OCI-LY3 (cell line): ENCODE results near the gene CLEC18A.
"Not testable (repeated sequence)": the region's sequence is repeated elsewhere in the genome, so short reads cannot be mapped to it uniquely, and the experiment has no call there.

Experiments
- H2AFZ ChIP-seq: fragments of 200-600, 300-600 bp; shearing (Covaris generic); 2 replicates; pipeline ENCODE4 v1.6.0; 2014; ENCODE audit warnings: antibody characterized with exemption, low read depth, low read length
- H3K27ac ChIP-seq: fragments of 200-600, 300-600 bp; sonication (generic); 2 replicates; pipeline ENCODE4 v1.5.1; 2014; ENCODE audit warnings: mild to moderate bottlenecking, low read length, moderate library complexity, mixed read lengths
- H3K27me3 ChIP-seq: fragments of 200-600, 300-600 bp; sonication (generic); 2 replicates; pipeline ENCODE4 v1.6.1; 2014; ENCODE audit warnings: low read depth, low read length, mixed read lengths
- H3K36me3 ChIP-seq: fragments of 200-600, 300-600 bp; sonication (generic); replicated peaks from 2 replicates; pipeline ENCODE3; 2014; ENCODE audit warnings: low read depth, low read length, mixed read lengths
- H3K4me1 ChIP-seq: fragments of 300-600, 200-600 bp; sonication (generic); 2 replicates; pipeline ENCODE4 v1.6.1; 2014; ENCODE audit warnings: low read length, mixed read lengths
- H3K4me2 ChIP-seq: fragments of 200-600, 300-600 bp; sonication (generic); 2 replicates; pipeline ENCODE4 v1.6.1; 2014; ENCODE audit warnings: low read length, mixed read lengths
- H3K4me3 ChIP-seq: fragments of 300-600, 200-600 bp; sonication (generic); 2 replicates; pipeline ENCODE4 v1.5.1; 2014; ENCODE audit warnings: antibody characterized with exemption, mild to moderate bottlenecking, low read length, moderate library complexity
- H3K79me2 ChIP-seq: fragments of 300-600, 200-600 bp; shearing (Covaris generic); 2 replicates; pipeline ENCODE4 v1.6.1; 2014; ENCODE audit warnings: mild to moderate bottlenecking, low read length, mixed read lengths
- H3K9ac ChIP-seq: fragments of 300-600, 200-600 bp; shearing (Covaris generic); 2 replicates; pipeline ENCODE4 v1.6.0; 2014; ENCODE audit warnings: mild to moderate bottlenecking, low read length, moderate library complexity
- H3K9me3 ChIP-seq: fragments of 200-600, 300-600 bp; shearing (Covaris generic); 2 replicates; pipeline ENCODE4 v1.6.1; 2014; ENCODE audit warnings: low read length, mixed read lengths; ENCODE audit not compliant: insufficient read depth
- H4K20me1 ChIP-seq: fragments of 200-600, 300-600 bp; sonication (generic); 2 replicates; pipeline ENCODE4 v1.6.1; 2016; ENCODE audit warnings: low read length, mixed read lengths; ENCODE audit not compliant: insufficient read depth
- EZH2phosphoT487 ChIP-seq: fragments of 200-600 bp; shearing (Covaris generic); IDR thresholded peaks from 2 replicates; pipeline ENCODE4 v1.6.1; 2018; ENCODE audit warnings: antibody characterized with exemption, mixed run types, low read depth
- TF ChIP-seq, protein P1 (sequence below): fragments of 200-600, 300-600 bp; sonication (generic); IDR thresholded peaks from 2 replicates; pipeline ENCODE4 v1.5.1; 2014; ENCODE audit warnings: antibody characterized with exemption, low read length, low read depth

CLEC18A gene

DNA sequence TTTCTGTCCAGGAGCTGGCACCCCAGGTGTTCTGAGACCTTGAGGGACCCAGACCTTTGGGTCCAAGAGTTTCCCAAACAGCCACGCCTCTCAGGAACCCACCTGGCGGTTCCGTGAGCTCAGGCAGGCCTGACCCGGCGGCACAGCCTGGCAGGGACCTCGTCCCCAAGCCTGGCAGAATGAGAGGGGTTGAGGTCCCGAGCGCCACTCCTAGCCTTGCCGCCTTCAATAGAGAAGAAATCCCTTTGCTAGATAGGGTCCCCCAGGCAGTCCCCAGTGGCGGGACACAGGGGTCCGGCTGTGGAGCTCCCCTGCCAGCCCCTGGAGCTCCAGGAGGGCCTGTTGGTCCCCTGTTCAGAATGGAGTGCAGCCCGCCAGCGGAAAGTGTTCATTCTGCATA is 10.5 kb upstream of the CLEC18A start:
- TF ChIP-seq, protein P1, sequence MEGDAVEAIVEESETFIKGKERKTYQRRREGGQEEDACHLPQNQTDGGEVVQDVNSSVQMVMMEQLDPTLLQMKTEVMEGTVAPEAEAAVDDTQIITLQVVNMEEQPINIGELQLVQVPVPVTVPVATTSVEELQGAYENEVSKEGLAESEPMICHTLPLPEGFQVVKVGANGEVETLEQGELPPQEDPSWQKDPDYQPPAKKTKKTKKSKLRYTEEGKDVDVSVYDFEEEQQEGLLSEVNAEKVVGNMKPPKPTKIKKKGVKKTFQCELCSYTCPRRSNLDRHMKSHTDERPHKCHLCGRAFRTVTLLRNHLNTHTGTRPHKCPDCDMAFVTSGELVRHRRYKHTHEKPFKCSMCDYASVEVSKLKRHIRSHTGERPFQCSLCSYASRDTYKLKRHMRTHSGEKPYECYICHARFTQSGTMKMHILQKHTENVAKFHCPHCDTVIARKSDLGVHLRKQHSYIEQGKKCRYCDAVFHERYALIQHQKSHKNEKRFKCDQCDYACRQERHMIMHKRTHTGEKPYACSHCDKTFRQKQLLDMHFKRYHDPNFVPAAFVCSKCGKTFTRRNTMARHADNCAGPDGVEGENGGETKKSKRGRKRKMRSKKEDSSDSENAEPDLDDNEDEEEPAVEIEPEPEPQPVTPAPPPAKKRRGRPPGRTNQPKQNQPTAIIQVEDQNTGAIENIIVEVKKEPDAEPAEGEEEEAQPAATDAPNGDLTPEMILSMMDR, result no peak
- TF ChIP-seq EZH2phosphoT487, result no peak
- Histone ChIP-seq H3K4me2 (no peak overlapping the region), H3K9me3 (no peaks in the 10 kb centered on the region), H3K9ac (no peak overlapping the region), H4K20me1 (no peaks in the 10 kb centered on the region), H3K27me3 (no peaks in the 10 kb centered on the region), H3K27ac (no peak overlapping the region), H3K79me2 (no peaks in the 10 kb centered on the region), H3K36me3 (peaks cover 4% of the 10 kb centered on the region), H3K4me1 (no peaks in the 10 kb centered on the region), H2AFZ (no peak overlapping the region), H3K4me3 (no peak overlapping the region)

DNA sequence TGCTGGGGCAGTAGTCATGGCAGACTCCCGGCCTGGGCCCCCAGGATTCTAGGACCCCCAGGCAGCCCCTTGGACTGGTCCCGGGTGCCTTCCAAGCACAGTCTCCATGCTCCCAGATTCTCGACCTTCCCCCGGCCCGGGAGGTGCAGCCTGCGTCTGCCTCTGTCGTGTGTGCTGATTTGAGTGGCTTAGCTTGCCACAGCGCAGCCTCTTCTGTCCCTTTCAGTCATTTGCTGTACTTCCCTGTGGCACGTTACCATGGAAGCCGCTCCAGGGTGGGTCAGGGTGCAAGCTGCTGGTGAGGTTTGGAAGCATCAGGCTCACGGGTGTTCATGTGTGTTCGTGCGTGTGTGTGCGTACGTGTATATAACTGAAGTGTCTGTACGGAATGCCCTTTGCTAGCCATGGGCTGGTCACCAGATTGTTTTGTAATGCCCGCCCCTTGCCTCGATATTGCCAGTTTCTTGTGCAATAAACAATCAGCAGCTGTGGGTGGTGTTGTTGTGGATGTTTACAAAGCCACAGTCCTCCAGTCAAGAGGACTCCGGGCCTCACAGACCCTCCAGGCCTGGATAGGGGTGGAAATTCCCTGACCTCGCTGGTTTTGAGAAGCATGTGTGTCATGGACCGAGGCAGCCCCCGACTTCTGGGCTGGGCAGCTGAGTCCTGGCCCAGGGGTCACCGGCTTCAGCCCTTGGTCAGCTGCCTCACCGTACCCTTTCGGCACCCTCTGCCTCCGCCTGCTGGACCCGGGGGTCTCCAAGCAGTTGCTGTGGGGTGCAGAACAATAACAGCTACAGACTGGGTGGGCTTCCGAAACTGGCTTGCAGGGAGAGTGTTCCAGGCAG is 9.7 kb upstream of the CLEC18A start:
- no peak overlapping the region for H3K27ac ChIP-seq
- no peaks in the 10 kb centered on the region for H3K27me3 ChIP-seq
- no peak overlapping the region for H3K4me3 ChIP-seq
- no peak overlapping the region for H2AFZ ChIP-seq
- TF ChIP-seq EZH2phosphoT487, result no peak
- TF ChIP-seq, protein P1, result no peak
- no peaks in the 10 kb centered on the region for H3K9me3 ChIP-seq
- peaks cover 4% of the 10 kb centered on the region for H3K36me3 ChIP-seq
- H3K79me2 ChIP-seq, result no peaks in the 10 kb centered on the region
- no peak overlapping the region for H3K4me2 ChIP-seq
- H3K4me1 ChIP-seq, result no peaks in the 10 kb centered on the region
- H3K9ac ChIP-seq, result no peak overlapping the region
- H4K20me1 ChIP-seq, result no peaks in the 10 kb centered on the region

DNA sequence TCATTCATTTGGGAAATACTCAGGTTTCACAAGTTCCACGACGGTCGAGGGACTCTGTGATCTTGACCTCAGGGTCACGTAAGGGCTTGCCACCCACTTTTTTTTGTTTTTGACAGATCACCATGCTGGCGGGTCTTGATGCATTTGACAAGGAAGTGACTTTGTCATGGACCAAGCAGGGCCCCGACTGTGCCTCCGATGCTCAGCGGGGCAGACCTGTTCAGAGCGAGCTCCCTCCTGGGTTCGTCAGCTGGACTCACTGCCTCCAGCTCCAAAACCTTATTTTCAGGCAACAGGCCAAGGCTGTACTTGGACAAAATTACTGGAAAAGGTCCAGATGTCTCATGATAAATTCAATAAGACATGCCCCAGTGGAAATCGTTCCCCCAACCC is 9.0 kb upstream of the CLEC18A start:
- no peak for TF ChIP-seq EZH2phosphoT487
- TF ChIP-seq, protein P1, result no peak
- H3K4me1 ChIP-seq, result no peaks in the 10 kb centered on the region
- no peaks in the 10 kb centered on the region for H3K9me3 ChIP-seq
- H3K4me2 ChIP-seq, result no peak overlapping the region
- H3K79me2 ChIP-seq, result no peaks in the 10 kb centered on the region
- H4K20me1 ChIP-seq, result no peaks in the 10 kb centered on the region
- no peaks in the 10 kb centered on the region for H3K27me3 ChIP-seq
- H3K4me3 ChIP-seq, result no peak overlapping the region
- no peak overlapping the region for H3K27ac ChIP-seq
- H2AFZ ChIP-seq, result no peak overlapping the region
- no peaks in the 10 kb centered on the region for H3K36me3 ChIP-seq
- H3K9ac ChIP-seq, result no peak overlapping the region

DNA sequence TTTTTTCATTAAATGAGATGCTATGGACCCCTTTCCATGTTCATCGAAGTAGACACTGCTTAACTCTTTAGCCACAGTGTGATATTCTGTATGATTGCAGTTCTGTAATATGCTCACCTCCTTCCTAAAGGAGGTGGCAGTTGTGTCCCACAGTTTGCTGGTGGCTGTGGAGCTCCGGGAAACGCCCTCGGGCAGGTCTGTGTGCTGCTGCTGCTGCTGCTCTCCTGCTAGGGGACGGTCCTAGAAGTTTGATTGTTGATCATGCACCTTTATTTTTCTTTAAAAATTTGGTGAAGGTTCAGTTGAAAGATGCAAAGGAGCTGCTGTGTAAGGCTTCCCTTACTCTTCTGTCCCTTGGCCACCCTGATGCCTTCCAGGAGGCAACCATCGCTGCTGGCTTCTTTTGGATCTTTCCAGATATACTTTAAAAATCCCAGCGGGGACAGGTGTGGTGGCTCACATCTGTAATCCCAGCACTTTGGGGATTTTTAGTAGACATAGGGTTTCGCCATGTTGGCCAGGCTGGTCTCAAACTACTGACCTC is 8.4 kb upstream of the CLEC18A start:
- Histone ChIP-seq H4K20me1 (no peaks in the 10 kb centered on the region), H3K27ac (no peak overlapping the region), H3K4me2 (no peak overlapping the region), H3K79me2 (no peaks in the 10 kb centered on the region), H3K9me3 (no peaks in the 10 kb centered on the region), H3K27me3 (no peaks in the 10 kb centered on the region), H3K36me3 (no peaks in the 10 kb centered on the region), H2AFZ (no peak overlapping the region), H3K9ac (no peak overlapping the region), H3K4me1 (no peaks in the 10 kb centered on the region), H3K4me3 (no peak overlapping the region)
- TF ChIP-seq EZH2phosphoT487, result no peak
- TF ChIP-seq, protein P1, result no peak

DNA sequence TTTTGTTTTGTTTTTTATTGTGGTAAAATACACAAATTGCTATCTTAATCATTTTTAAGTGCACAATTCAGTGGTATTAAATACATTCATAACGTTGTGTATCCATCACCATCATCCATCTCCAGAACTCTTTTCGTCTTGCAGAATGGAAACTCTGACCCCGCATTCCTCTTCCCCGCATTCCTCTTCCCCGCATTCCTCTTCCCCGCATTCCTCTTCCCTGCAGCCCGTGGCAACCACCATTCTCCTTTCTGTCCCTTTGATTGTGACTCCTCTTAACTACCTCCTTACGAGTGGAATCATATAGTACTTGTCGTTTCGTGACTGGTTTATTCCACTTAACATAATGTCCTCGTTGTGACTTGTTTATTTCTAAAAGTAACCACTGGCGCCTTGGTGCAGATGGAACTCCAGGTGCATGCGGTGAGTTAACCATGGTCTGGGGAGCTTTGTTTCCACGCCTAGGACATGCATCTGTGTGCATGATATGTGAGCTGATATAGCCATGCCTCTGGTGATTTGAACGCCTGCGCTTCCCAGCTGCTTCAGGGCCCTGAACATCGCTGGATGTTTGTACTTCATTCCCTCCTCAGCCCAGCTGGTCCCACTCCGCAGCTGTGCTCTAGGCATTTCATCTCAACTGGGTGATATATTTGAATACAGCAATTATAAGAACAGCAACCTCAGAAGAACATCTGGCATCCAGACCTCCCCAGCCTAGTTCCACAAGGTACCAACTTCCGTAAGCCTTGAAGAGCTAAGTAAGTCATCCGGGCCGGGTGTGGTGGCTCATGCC is 7.7 kb upstream of the CLEC18A start:
- not testable (repeated sequence) for H3K9ac ChIP-seq, H3K4me2 ChIP-seq, H3K27me3 ChIP-seq, H3K9me3 ChIP-seq, H4K20me1 ChIP-seq, H3K79me2 ChIP-seq, H3K4me1 ChIP-seq, H3K4me3 ChIP-seq, H3K27ac ChIP-seq, H2AFZ ChIP-seq, H3K36me3 ChIP-seq

DNA sequence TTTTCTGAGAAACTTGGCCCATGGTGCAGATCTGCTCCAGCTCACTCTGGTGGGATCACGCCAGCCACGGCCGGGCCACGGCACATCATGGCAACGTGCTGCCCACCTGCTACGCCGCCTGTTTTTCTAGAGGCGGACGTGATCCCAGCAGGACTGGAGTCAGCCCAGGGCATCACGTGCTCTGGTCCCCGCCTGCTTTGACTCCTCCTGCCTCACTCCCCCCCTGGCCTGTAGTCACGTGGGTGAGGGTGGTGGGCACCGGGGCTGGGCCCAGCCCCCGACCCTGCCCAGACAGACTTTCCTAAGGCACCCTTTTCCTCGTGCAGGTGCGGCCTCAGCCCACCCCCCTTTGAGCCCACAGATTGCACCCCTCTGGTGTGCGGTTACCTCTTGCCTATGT is 723 bp upstream of the CLEC18A start:
- H2AFZ ChIP-seq, H3K9me3 ChIP-seq, H3K4me1 ChIP-seq, H3K9ac ChIP-seq, H3K4me3 ChIP-seq, H3K27me3 ChIP-seq, H3K4me2 ChIP-seq, H3K79me2 ChIP-seq, H3K27ac ChIP-seq, H4K20me1 ChIP-seq, H3K36me3 ChIP-seq: not testable (repeated sequence)
